ENCODE measurements around the gene GCA.
A peak's percentile ranks its signal among the peaks of the same experiment; 100 is the strongest.

Gene GCA, protein sequence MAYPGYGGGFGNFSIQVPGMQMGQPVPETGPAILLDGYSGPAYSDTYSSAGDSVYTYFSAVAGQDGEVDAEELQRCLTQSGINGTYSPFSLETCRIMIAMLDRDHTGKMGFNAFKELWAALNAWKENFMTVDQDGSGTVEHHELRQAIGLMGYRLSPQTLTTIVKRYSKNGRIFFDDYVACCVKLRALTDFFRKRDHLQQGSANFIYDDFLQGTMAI

DNA sequence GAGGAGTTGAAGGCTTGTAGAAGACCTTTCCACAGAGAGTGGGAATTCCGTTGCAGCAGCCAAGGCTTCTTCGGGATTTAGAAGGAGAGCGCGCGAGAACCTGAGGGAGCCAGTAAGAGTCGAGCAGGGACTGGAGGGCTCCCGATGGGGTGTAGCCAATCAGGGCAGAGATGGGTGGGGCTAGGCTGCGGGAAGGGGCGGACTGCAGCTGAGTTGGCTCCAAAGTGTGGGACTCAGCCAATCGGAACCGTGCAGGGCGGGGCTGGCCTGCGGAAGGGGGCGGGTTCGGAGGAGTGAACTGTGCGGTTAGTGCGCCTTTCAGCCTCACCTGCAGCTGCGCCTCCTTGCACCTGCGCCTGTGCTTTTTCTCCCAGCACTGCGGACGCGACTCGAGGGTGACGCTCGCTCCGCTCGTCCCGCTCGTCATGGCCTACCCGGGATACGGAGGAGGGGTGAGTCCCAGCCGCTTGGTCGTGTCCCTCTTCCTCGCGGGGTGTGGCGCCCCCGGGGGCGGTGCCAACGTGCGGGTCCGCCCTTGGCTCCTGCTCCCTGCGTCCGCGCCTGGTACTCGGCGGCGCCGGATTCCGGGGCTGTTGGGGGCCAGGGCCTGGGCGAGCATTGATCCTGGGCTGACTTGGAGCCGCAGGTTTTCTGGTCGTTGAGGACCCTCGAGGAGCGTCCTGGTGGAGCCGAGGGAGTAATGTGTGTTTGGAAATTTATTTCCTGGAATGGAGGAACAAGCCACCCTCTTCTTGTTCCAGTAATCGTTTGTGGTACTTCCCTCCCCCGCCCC is at the start of gene GCA:
Gene GCA, plus strand, starts transcription at position 309 of the 793 bp plus-strand sequence. Its CDS starts 117 bp downstream, at position 426.
- peak; percentile 98 for DNase-seq

DNA sequence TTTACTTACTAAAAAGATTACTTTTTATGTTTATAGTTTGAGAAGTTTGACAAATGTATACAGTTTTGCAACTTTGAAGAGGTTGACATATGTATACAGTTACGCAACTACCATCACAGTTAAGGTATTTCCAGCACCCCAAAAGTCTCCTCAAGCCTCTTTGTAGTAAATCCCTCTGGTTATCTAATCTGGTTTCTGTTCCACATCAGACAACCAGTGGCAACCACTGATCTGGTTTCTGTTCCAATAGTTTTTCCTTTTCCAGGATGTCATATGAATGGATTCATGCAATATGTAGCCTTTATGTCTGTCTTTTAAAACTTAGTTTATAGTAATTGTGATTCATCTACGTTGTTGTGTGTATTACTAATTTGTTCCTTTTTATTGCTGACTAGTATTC is 48.9 kb upstream of the GCA start:
- DNase-seq, result no peak

DNA sequence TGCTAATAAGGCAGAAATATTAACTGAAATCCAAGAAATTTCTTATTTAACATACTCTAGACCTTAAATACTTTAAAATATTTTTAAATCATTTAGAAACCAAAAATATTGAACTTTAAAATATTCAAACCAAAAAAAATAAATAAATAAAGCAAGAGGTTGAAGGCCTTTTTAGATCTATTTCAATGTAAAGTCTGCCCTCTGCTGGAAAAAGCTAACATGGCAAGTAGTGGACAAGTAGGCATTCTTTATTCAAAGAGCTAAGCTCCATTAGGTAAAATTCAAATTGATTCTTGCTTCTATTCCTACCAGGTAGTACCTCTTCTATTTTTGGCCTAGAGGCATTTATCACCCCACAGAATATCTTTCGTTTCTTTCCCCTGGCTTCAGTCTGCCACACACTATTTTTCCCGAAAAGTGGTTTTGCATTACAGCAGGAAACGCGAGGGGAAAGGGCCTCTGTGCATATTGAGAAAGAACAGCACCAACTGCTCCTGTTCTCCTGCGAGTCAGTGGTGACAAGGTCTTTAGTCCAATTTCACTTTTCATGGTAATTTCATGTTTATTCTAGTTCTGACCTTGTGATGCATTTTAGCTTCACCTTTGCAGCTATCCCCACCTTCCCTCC is 45.9 kb upstream of the GCA start:
- DNase-seq, result peak; percentile 6

DNA sequence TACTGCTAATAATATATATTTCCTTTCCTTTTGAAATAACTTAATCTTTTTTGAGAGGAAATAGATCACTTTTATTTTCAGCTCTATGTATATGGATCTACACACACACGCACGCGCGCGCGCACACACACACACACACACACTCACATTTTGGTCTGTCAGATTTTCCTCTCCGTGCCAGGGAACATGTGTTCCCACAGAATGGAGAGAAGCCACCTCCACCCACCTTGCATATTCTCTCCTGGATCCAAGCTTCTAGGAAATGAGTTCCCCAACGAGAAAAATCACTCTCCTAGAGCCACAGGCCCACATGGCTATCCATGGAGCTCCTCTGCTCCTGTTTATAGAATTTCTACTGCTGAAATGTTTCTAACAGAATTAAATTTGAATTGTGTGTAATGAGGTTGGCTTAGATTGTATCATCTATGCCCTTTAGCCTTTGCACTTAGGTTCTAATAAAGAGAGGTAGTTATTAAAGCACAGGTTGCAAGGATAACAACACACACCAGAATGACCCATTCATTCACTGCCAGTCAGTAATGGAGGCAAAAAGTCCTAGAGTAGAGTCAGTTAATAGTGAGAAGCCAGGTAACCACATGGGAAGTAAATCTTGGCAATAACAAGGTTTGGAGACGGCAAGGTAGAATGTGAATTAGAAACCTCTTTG is 45.1 kb upstream of the GCA start:
- DNase-seq, result no peak

DNA sequence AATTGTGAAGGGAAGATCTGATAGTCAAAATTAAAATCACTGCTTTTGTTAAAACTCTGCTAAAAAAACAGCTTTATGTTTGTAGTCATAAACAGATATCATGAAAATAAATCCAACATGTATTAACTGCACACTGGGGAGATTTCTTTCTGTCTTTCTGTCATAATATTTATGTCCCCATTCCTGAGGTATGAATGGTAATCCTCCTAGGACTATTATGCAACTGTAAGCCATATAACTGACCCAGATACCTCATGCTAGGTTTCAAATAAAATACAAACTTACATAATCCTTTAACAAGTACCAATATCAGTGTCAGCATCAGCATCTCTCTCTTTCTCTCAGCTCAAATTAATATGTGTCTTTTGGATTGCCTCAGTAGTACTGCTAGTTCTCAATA is 43.7 kb upstream of the GCA start:
- DNase-seq, result no peak

DNA sequence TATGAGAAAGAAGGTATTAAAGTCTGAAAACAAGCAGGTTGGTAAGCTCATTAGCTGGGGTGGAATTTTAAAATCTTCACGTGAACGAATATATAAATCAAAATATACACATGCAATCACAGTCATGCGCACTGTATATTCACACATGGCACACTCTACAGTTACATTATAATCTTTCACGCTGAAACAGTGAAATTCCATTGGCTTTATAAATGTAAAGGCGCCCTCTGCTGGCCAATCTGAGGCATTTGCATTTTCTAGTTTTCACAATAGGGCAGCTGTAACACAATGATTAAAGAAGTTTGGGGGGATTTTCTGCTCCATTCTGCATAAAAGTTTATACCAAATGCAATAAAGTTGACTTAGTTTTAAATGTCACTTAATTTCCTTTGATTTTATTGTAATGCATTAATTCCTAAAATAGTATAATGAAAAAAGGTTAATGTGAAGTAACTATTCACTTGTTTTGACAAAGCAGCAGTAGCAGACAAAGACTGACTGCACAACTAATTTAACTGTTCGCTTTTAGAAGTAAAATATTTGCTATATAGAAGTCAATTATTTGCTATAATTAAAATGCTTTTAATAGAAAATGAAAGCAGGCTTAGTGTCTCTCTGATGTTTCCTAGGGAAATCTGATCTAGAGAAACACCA is 42.7 kb upstream of the GCA start:
- DNase-seq, result peak; percentile 54

DNA sequence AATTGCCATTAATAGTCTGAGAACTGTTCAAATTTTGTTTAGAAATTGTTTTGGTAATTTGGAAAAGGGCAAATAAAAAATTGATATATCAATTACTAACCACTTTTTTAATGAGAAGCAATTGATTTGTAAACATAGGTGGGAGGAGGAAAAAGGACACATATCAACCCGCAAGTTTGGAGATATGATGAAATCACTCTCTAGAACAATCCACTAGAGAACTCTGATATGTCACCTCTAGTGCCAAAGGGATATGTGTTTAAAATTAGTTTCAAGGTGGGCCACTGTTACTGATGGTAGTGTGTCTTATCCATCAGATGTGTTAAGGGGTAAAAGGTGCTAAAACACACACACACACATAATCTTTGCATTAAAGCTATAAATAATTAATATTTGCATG is 42.1 kb upstream of the GCA start:
- DNase-seq, result no peak

DNA sequence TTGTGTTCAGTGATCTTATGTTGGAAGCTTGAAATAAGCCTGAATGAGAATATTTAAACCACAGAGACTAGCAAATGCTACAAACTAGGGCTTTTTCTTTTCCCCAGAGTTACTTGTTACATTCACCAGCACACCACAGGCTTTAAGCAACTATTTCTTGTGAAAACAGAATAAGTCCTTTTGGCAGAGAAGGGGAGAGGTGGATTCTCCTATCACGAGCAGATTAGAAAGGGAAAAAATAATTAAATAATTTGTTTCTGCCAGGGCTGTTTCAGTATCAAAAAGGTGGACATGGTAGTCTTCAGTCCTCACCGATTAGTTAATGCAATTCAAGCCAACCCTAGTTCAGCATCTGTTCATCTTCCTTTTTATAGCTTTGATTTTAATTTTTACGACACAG is 38.0 kb upstream of the GCA start:
- DNase-seq, result no peak

DNA sequence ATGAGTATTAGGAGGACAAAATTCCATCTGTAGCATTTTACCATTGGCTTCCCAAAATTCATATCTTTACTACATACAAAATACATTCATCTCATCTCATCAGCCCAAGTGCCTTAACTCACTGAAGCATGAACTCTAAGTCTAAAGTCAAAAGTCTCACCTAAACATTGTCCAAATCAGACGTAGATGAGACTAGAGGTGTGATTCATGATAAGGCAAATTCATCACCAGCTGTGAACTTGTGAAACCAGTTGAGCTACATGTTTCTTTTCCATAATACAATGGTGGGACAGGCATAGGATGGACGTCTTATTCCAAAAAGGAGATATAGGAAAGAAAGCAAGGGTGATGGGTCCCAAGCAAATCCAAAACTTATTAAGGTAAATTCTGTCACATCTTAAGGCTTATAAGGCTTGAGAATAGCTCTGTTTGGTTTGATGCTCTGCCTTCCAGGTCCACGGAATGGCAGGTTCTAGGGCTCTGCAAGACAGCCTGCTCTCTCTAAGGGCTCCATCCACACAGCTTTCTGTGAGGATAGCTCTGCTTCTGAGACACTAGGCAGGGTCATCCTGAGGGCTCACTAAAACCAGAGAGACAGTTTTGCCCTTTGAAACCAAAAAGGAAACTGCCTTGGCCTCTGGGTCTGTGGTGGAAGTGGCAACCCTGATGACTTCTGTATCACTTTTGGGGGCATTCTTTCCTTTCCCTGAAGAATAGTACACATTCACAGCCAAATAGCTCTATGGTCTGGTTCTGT is 35.0 kb upstream of the GCA start:
- DNase-seq, result no peak

DNA sequence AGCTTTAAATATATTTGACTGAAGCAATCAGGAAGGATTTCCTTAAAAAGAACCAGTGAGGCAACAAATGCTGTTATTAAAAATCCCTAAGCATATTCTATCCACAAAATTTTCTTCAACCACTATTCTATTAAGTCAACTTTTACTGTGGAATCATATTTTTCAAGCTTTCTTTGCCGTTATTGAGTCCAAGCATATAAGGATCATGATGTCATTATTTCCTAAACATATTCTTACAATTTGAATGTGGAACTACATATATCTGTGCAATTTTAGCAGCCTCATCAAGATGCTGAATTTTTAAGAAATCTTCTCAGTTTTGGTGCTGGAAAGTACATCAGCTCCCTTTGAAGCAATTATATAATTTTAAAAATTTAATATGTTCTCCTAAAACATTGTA is 31.1 kb upstream of the GCA start:
- DNase-seq, result no peak

DNA sequence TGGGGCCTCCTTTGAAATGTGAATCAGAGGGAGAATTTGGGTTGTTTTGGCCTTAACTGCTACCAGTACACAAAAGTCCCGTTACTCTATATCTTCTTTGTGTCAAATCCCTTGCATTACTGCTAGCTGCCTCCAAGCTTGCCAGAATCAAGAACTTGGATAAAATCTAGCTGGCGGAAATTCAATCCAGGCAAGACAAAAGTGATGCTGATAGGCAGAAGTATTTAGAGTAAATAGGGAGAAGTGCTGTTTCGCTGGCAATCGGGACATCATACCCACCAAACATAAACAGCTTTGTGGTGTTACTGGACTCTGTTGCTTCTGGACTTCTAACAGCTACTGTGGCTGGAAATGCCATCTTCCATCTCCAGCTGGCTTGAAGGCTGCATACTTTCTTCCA is 28.0 kb upstream of the GCA start:
- no peak for DNase-seq

DNA sequence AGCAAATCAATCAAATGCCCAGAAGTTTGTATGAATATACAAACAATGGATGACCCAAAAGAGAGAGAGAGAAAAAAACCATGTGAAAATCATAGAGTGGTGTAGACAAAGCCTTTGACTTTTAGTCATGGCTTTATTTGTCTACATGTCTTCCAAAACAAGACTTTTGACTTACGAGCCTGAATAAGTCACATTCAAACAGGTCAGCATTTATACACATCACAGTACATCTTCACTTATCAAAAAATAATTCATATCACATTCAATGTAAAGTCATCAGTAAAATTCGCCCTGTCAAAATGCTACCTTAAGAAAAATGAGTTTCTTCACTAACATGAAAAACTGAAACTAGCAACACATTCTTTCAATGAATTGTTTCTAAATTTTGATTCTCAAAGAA is 27.3 kb upstream of the GCA start:
- no peak for DNase-seq

DNA sequence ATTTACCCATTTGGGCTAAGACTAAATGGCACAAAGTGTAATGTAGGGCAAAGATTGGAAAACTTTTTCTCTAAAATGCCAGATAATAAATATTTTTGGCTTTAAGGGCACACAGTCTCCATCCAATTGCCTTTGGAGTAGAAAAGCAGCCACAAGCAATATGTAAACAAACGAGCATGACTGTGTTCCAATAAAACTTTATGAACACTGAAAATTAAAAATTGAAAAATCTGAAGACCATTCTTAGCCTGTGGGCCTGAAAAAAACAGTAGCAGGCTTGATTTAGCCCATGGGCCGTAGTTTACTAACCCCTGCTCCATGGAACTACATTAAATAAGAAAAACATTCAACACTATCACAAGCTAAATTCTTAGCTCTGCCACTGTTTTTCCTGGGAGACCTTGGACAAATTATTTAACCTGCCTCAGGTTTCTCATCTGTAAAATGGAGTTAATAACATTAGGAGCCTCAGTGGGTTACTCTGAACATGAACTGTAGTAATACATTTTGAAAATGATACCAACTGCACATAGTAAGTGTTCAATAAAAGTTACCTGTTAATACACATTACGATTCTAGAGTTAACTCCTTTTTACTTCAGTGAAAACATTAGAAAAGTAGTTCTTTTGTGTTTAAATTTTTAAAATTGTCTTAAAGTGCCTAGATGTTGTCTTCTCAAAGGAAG is 26.7 kb upstream of the GCA start:
- DNase-seq, result no peak

DNA sequence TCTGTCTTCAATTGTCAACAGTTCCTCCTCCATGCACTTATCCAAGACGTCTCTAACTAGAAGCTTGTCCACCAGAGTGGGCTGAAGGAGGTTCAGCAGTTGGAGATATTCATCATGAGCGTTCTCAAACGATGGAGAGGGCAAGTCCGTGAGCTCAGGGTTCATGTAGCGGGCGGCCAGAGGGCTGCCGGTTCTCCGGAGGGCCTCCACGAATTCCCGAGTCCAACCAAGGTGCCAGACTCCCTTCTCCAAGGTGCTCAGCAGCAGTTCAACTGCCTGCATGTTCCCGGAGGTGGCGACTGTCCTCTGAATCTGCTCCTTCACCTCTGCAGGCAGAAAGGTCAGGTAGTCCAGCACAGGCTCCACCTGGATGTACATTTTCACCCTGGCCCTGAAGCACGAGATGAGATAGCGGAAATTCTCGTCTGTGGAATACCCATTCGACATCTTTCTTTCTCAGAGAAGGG is 26.0 kb upstream of the GCA start:
- DNase-seq, result peak; percentile 14

DNA sequence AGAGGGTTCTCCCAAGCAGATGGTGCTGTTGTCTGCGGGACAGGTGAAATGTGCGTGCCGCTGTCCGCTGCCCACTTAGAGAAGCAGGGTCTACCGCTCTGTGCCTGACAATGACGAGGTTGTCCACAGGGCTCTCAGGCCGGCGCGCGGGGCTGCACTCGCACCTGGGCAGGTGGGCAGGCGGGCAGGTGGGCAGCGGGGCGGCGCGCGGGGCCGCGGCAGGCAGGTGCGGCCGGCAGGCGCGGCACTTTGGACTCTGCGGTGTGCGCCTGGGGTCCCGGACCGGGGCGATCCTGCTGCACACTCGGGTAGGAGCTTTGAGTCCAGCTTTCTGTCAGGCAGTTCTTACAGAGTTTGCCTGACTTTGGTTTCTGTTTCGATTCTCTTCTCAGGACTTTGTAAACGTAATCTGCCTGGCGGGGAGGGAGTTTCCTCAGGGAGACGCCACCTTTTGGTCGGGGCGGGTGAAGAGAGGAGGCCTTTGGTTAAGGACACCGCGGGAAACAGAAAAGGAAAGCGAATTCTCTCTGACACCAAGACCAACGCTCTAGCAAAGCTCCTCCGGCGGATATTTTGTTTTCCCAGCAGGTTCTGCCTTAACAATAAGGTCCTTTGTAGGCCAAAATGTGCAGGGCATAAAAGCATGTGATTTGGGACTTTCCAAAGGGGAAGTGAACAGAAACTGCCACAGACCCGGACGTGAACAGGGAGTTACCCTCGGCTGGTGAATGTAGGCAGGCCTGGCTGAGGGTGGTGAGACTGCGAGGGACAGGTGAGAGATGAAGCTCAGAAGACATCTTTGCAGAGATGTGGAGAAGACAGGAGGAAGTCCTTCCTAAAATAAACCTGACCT is 25.4 kb upstream of the GCA start, which contains the start of gene IFIH1:
Gene IFIH1, minus strand, starts transcription at position 357 of the 853 bp plus-strand sequence. CDS start 377 bp downstream, outside the sequence.
- peak; percentile 75 for DNase-seq

DNA sequence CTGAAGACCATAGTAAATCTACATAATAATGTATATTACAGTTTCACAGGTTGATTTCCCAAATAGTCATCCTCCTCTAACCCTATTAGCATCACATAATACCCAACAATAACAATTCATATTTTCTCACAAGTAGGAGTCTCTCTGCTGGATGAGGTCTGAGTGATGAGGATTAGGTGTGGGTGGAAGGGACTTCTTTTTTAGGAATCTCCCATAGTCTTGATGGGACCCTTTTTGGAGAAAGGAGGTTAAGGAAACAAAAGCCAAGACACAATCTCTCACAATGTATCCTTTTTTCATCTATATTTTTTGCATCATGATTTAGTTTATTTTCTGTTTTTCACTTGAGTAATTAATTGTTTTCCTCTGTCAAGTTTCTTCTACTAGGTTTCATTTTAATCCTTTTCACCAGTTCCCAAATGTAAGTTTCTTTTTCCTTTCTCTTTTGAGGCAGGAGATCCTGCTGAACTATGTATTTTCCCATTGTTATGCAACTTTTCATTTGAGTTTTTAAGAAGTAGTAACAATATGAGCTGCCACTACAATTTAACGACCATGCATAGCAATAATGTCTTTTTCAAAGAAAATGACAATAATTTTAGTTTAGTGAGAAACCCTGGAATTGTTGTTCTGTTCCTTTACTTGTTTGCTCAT is 22.9 kb upstream of the GCA start:
- DNase-seq, result no peak

DNA sequence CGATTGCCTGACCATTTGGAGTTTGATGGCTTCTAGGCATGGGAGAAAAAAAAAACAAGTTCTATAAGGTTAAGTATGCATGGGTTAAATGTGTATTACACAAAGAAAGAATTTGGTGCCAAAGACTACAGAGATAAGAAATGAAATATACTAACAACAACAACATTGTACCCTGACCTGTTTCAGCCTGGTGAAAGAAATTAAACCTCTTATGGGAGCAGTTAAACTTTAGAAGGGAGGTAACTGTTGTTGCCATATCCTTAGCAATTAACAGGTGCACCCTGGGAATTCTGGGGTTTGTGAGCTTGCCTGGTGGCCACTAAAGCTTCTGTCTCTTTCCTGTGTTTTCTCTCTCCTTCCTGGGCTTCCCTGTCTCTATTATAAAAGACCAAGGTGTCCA is 19.0 kb upstream of the GCA start:
- no peak for DNase-seq

DNA sequence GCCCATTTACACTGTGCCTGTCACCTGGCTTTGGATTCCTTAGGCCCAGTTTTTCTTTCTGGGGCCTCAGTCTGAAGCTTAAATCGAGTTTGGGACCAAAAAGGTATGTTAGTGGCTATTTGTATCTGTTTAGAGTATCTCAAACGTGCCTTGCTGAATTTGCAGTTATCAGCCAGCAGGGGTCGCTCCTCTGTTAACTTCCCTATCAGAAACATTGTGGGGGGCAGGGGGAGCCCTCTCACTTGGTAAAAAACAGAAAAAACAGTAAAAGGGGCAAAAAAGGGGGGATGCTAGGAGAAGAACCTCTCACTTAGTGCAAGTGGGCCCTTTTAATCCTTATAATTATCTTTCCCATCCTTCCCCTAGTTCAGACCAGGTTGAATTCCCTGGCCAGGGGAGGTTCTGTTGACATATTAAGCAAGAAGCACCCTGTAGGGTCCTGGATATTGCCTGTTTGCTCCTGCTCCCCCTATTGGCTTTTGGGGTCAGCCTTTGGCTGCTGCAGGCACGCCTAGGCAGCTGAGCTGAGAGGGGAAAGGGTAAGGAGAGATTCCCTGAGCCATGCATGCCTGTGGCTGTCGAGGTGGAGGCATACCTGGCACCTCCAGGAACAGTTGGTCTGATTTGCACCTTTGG is 16.7 kb upstream of the GCA start:
- no peak for DNase-seq

DNA sequence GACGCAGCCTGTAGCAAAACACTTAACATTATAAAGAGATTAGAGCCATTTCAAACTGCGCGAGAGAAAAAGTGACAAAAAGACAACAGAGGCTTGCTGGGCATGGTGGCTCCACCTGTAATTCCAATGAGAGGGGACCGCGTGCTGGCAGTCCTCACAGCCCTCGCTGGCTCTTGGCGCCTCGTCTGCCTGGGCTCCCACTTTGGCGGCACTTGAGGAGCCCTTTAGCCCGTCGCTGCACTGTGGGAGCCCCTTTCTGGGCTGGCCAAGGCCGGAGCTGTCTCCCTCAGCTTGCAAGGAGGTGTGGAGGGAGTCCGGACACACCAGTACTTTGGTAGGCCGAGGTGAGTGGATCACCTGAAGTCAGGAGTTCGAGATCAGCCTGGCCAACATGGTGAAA is 16.1 kb upstream of the GCA start:
- DNase-seq, result no peak

Measured in stimulated activated naive CD4-positive, alpha-beta T cell treated with Interleukin-2 at 50 U/mL for 16 hours (primary cell).